Activated CD8-positive, alpha-beta memory T cell treated with anti-CD3 and anti-CD28 coated beads for 24 hours (primary cell): ENCODE results near the gene ERVK3-1.

ENCODE experiments used
- DNase-seq: peaks from one replicate; pipeline ENCODE4 v3.0.0-alpha.2; 2020

The ERVK3-1 gene

DNA sequence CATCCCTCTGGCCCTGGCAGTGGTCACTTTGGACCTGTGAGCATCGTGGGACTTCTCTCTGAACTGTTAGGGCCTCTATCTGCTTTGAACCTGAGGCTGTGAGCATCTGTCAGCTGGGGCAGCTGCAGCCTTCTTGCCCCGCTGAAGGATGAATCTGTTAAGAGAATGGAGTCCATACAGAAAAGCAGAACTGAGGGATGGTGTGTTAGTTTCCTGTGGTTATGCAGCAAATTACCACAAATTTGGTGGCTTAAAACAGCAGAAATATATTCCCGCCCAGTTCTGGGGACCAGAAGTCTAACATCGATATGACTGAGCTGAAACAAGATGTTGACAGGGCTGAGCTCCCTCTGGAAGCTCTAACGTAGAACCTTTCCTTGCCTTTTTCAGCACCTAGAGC lies 59.0 kb downstream of the ERVK3-1 start:
- DNase-seq = no peak
